ENCODE results near the gene CRX. TPM values are rescaled to one million over a fixed set of nuclear protein-coding genes. Genes with fewer than 3 reads are reported as not detected.
A peak's percentile ranks its signal among the peaks of the same experiment; 100 is the strongest.

Gene CRX
- total and polyA plus RNA-seq, 2 of the 13 experiments (the other 11 are each of a cell fraction or from before 2014, with no cell fraction given): not detected

GRCh38 chr19:47890865-47891621 is 69.3 kb downstream of the CRX start:
- Histone ChIP-seq H3K36me3 (replicated peaks in 1 of 2; ENCODE audit: control insufficient read depth in 1 of 2, insufficient read depth in 2 of 2, low read length in 2 of 2) (no peaks in the 10 kb centered on the region), H3K27me3 (ENCODE audit: control insufficient read depth in 1 of 2, insufficient read depth in 2 of 2, low read length in 2 of 2) (no peaks in the 10 kb centered on the region; a peak in 1 of 5 replicates), H3K4me3 (replicated peaks in 1 of 3; ENCODE audit: insufficient read depth in 1 of 3, low read depth in 2 of 3, low read length in 3 of 3) (peak overlapping the region in 2 of 3 experiments; percentile 18 to 47; a peak in 3 of 6 replicates), H3K9me3 (ENCODE audit: low read length) (no peaks in the 10 kb centered on the region), H3K27ac (ENCODE audit: extremely low read length, insufficient read depth, low read length) (peak overlapping the region; percentile 99), H3K79me2 (ENCODE audit: insufficient read depth, low read length) (no peaks in the 10 kb centered on the region), H3K4me2 (ENCODE audit: low read depth, low read length) (peak overlapping the region; percentile 86), H3K9ac (ENCODE audit: insufficient read depth, low read depth, low read length) (peak overlapping the region; percentile 89), H4K20me1 (ENCODE audit: insufficient read depth, low read length) (no peaks in the 10 kb centered on the region), H2AFZ (ENCODE audit: low read length) (no peak overlapping the region), H3K4me1 (ENCODE audit: insufficient read depth, low read length) (peaks cover 76% of the 10 kb centered on the region)
- no peak for ATAC-seq
- in situ Hi-C loops (cut with HindIII; ENCODE audit: extremely low pct_ligation_motif_present, low pct_unique_long_range_greater_than_20kb): no loop called here
- POLR2A ChIA-PET: interaction anchor here (1.2 to 1.5 kb wide), 2 partner anchors 19 to 634 kb away, joined by 3 to 6 read pairs; partner anchors contain the start of gene CCDC9
- no TSS peak for BruUV-seq (replicated peaks)
- intact Hi-C loops (cut with micrococcal nuclease; ENCODE audit: unreplicated experiment): no loop called here
- FAIRE-seq: no peak
- 63% methylated on average over 7 of the region's 7 CpGs for WGBS (ENCODE audit: low lambda C conversion rate)
- DNase-seq (ENCODE audit: low spot score): no peak
- CTCF ChIA-PET (ENCODE audit: low intra/inter-chr PET ratio, low total read pairs): no interaction called here
- TF ChIP-seq ZNF317 (CRISPR knock-in tag; IDR thresholded peaks at IDR 0.05) (0 out of 2 replicates have a peak, but pooled peaks have one; percentile 20), ELF3 (CRISPR knock-in tag; IDR thresholded peaks at IDR 0.05) (peak; percentile 61), MYC (CRISPR knock-in tag; IDR thresholded peaks at IDR 0.05; ENCODE audit: borderline replicate concordance) (0 out of 2 replicates have a peak, but pooled peaks have one; percentile 14), SMC3 (IDR thresholded peaks at IDR 0.05; ENCODE audit: low read length) (no peak), KAT8 (CRISPR knock-in tag; IDR thresholded peaks at IDR 0.05) (no peak), IRF2 (CRISPR knock-in tag; IDR thresholded peaks at IDR 0.05) (peak; percentile 27; the same call in 1 of the 2 replicates), ZNF770 (CRISPR knock-in tag; IDR thresholded peaks at IDR 0.05) (peak; percentile 35; the same call in 1 of the 2 replicates), PAXIP1 (CRISPR knock-in tag; conservative IDR thresholded peaks at IDR 0.05) (0 out of 2 replicates have a peak, but pooled peaks have one; percentile 28), ADNP (CRISPR knock-in tag; IDR thresholded peaks at IDR 0.05) (0 out of 2 replicates have a peak, but pooled peaks have one; percentile 12), ZNF501 (CRISPR knock-in tag; IDR thresholded peaks at IDR 0.05) (peak; percentile 76), ZNF24 (IDR thresholded peaks at IDR 0.05) (peak; percentile 91), FOXA3 (CRISPR knock-in tag; IDR thresholded peaks at IDR 0.05) (0 out of 2 replicates have a peak, but pooled peaks have one; percentile 36), ZBTB38 (CRISPR knock-in tag; IDR thresholded peaks at IDR 0.05) (peak; percentile 94), MED1 (CRISPR knock-in tag; IDR thresholded peaks at IDR 0.05) (peak; percentile 61), ATM (IDR thresholded peaks at IDR 0.05; ENCODE audit: borderline replicate concordance) (no peak), SALL1 (CRISPR knock-in tag; IDR thresholded peaks at IDR 0.05) (0 out of 2 replicates have a peak, but pooled peaks have one; percentile 19), IRF1 (CRISPR knock-in tag; IDR thresholded peaks at IDR 0.05; ENCODE audit: low read depth) (no peak), ETV5 (CRISPR knock-in tag; IDR thresholded peaks at IDR 0.05; ENCODE audit: borderline replicate concordance) (peak; percentile 32; the same call in 1 of the 2 replicates), ZNF33B (CRISPR knock-in tag; IDR thresholded peaks at IDR 0.05) (no peak)

Data from HepG2 (cell line).